Renal cortical epithelial cell (primary cell): ENCODE results near the gene ACP7. TPM values are rescaled to one million over a fixed set of nuclear protein-coding genes. Genes with fewer than 3 reads are reported as not detected.
"Not testable (repeated sequence)": the region's sequence is repeated elsewhere in the genome, so short reads cannot be mapped to it uniquely, and the experiment has no call there.

Experiments used
- DNase-seq: peaks from one replicate; pipeline ENCODE4 v3.0.0-alpha.2; 2011; ENCODE audit warnings: low read depth
- total RNA-seq: library from RNA; depleted of rRNA; stranded (reverse); fragments of >200 nt; gene quantifications from 2 replicates; pipeline ENCODE4 v1.2.3, GENCODE V29; 2014

The ACP7 gene
- total RNA-seq, 1 donor from 2014 or later: not detected

DNA sequence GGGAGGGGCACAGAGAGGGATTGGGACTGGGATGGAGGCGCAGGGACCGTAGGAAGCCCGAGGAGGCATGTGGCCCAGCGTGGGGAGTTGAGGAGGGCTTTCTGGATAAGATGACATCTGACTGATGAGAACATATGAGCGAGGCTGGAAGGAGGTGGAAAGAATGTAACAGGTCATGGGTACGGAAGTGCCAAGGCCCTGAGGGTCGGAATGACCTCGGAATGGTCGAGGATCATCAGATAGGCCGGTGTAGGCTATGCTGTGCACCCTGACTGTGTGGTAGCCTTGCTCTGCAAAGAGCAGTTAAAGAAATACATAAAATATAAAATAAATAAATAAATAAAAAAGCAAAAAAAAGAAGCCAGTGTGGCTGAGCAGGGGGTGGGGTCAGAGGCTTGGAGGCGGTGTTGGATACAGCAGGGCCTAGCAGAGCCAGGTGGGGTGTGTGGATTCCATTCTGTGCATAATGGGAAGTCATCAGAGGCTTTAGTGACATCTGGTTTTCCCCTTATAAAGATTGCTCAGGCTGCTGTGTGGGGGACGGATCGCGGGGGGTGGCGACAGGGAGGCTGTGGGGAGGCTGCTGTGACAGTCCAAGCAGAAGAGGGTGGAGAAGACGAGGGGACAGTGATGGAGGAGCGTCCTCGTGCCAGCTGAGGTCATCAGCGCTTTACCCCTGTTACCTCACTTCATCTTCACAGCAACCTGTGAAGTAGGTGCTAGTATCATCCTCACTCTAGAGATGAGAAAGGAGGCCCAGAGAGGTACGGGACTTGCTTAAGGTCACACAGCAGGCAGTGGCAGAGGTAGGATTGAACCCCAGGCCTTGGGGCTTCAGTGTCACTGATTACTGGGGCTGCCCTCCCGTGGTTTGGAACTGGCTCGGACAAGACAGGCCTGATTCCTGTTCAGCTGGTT, 46.4 kb downstream of the ACP7 start:
- no peak for DNase-seq

DNA sequence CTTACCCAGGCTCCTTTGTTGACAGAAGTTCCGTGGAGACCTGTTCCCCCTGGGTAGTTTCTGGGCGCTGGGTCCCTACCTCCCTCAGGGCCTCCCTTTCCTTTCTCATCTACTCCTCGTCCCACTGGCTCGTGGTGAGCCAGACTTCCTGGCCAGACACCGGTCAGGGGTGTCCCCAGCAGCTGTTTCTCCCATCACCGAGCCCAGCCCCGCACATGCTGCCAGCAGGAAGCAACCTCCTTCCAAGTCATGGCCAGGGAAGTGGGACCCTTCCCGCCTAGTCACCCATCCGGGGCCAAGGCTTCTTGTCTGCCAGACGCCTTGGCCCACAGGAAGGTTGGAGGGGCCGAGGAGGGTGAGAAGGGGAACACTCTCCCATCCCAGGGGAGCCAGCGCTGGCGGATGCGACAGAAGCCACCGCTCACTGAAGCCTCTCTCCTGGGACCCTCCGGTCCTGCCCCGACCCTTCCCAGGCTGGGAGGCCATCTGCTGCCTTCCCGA, 47.1 kb downstream of the ACP7 start:
- DNase-seq: no peak

DNA sequence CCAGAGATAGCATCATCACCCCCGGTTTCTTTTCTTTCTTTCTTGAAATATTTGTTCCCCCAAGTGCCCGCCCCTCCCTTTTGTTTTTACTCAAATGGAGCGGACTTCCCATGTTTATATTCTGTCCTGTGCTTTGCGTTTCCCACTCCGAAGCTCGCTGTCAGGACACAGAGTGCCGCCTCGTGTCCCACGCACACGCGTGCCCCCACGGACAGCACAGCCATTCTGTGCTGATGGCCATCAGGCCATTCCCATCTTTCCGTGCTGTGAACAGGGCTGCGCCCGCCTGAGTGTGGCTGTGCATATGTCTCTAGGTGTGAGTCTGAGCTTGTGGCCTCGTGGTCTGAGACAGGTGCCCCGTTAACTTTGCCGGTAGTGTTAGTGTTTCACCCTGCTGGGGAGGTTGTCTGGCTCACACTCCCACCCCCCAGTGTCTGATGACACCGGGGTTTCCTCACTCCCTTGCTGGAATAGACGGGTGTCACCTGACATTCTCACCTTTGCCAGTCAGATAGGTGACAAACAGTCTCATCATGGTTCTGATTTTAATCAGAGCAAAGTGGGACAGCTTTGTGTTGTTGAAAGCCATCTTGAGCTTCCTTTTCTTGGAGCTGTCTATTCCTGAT, 48.3 kb downstream of the ACP7 start:
- DNase-seq: no peak

DNA sequence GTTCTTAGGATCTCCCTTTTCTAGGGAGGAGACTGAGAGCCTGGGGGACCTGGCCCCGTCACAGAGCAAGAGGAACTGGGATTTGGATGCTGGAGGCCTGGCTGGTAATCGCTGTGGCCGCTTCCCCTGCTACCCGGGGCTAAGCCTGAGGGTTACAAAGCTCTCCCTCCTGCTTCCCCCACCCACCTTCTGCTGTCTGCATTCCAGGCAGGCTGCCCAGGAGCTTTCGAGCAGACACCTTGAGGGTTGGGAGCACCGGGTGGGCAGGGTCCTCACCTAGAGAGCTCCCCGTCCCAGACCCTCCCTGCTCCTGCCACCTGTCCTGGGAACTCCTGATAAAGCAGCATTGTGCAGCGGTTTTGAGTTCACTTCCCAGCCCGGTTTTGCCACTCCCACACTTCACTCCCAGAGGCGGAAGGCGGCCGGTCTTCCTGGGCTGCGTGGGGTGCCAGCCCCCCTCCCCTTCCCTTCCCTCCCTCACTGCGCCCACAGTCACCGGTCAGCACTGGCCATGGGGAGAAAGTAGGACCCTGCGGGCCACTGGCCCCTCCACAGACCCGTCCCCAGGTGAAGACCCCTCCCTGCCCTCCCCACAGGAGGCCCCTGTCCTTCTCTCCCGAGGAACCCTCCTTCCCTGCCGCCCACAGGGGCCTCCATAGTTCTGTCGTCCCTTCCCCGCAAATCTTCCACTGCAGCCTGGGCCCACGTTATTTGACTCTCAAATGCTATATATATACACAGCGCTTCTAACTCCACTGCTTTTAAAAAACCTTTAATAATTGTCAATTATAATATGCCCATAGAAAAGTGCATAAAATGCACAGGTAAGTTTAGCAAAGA, 49.5 kb downstream of the ACP7 start:
- no peak for DNase-seq

- DNase-seq: no peak
Measured at GRCh38 chr19:39135701-39136100, 51.5 kb downstream of the ACP7 start.

GRCh38 chr19:39136225-39136940, 52.2 kb downstream of the ACP7 start:
- no peak for DNase-seq

- DNase-seq: no peak
Measured at GRCh38 chr19:39137131-39137530, 53.0 kb downstream of the ACP7 start.

- DNase-seq: no peak
Measured at GRCh38 chr19:39138221-39139211, 54.3 kb downstream of the ACP7 start.

DNA sequence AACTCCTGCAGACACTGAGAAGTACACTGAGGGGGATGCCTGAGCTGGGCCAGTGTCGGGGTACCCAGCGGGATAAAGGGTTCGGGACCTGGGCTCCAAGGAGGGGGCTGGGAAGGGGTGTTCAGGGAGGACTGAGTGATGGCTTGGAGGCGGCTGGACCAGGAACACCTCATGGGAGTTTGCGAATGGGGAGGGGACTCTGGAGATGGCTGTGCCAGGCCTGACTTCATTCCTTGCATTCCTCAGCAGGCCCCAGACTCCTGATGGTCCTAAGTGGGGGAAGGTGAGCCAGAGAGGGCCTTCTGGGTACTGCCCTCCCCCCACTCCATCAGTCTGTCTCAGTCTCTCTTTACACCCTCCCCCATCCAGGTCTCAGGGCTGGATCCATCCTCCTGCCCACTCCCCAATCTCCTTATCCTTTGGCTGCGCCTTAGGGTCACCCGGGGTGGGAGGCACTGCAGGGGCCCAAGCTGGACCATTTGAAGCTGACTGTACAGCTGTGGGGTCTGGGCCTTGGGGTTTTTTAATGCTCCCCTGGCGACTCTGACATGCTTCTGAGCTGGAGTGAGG, 55.2 kb downstream of the ACP7 start:
- no peak for DNase-seq

GRCh38 chr19:39139971-39140453, 55.8 kb downstream of the ACP7 start:
- no peak for DNase-seq

DNA sequence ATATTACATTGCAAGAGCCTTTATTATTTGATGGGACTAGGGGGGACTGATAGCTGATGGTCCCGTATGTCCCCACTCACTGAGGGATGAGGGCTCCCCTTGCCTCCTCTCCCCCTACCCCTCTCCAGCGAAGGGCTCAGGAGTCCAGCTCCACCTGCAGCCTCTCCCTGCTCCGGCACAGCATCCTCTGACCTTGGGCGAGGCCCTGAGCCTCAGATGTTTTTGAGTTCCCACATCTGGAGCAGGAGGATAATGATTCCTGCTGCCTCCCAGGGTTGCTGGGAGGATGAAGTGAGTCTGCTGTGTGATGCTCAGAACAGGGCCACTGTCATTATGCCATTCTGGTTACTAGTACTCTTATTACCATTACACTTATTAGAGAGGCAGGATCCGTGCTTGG, 56.4 kb downstream of the ACP7 start:
- DNase-seq: no peak

- DNase-seq: no peak
Measured at GRCh38 chr19:39141929-39142328, 57.8 kb downstream of the ACP7 start.

DNA sequence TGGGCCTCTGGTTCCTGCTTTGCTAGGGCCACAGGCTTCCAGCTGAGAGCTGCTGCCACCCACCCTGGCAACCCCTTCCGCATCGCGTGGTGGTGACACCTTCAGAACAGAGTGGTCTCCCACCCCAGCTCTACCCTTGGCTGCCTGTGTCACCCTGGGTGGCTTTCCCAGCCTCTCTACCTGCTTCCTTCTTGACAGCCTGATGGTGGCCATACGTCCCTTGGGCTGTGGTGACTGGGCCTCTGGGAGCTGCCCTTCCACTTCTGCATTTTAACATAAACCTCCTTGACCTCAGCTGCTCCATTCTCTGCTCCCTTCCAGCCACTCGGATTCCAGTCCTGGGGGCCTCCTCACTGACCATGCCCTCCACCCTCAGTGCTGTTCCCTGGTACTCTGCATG, 58.5 kb downstream of the ACP7 start:
- DNase-seq: no peak

DNA sequence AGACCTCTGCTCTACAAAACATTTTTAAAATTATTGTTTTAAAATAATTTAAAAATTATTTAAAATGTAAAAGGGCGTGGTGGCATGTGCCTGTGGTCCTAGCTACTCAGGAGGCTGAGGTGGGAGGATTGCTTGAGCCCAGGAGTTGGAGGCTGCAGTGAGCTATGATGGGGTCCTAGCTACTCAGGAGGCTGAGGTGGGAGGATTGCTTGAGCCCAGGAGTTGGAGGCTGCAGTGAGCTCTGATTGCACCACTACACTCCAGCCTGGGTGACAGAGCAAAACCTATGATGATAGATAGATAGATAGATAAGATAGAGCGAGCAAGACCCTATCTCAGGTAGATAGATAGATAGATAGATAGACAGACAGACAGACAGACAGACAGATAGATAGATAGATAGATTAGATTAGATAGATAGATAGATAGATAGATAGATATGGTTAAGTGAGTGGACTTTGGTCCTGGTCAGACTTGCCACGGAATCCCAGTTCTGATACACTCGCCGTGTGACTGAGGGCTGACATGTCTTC, 59.7 kb downstream of the ACP7 start:
- DNase-seq: not testable (repeated sequence)

GRCh38 chr19:39144290-39145071, 60.3 kb downstream of the ACP7 start:
- no peak for DNase-seq

DNA sequence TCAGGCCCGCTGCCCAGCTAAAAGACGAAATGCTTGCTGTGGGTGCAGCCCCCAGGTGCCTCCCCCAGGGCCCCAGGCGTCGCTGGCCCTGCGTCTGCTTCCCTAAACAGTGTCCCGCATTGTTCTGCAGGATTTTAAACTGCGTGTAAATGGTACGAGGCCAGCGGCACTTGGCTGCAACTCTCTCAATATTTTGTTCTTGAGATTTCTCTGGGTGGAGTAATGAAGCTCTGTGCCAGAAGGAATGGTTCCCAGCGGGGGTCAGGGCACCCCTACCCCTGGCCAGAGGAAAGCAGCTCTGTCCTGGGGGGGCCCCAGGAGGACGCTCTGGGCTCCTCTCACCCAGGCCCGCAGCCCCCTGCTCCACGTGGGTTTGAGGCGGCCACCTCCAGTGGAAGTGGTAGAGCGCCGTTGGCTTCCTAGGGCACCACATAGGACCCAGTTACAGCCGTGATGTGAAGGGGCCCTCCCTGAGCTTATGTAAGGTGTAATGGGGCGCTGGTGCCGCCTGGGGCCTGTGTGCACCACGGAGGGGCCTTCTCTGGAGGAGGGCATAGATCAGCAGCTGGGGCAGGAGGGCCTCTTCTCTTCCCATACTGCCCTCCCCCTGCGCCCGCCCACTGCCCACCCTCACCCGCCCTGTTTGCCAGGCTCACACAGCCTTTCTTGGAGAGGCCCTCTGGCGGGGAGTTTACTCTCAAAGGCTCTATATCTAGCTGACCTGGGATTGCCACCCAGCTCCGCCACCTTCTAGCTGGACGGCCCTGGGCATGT, 61.2 kb downstream of the ACP7 start:
- no peak for DNase-seq

- DNase-seq: no peak
Measured at GRCh38 chr19:39146091-39146490, 61.9 kb downstream of the ACP7 start.
